Nephron (organoid): ENCODE measurements around the gene SLC24A4.

ENCODE experiments used
- H3K27ac Mint-ChIP-seq, 3 experiments: 2 replicates each; pipeline ENCODE4 v1.8.0; 2020; ENCODE audit warnings: mixed read lengths in 3 of 3, mild to moderate bottlenecking in 2 of 3, moderate library complexity in 1 of 3
- H3K27me3 Mint-ChIP-seq: 2 replicates; pipeline ENCODE4 v1.8.0; 2021; ENCODE audit warnings: low read depth, mild to moderate bottlenecking, moderate library complexity, mixed read lengths
- H3K36me3 Mint-ChIP-seq: 2 replicates; pipeline ENCODE4 v1.8.0; 2020; ENCODE audit warnings: low read depth, mixed read lengths
- H3K4me1 Mint-ChIP-seq: 2 replicates; pipeline ENCODE4 v1.8.0; 2020; ENCODE audit warnings: mixed read lengths
- H3K4me3 Mint-ChIP-seq, 3 experiments: 2 replicates each; pipeline ENCODE4 v1.8.0; 2020; ENCODE audit warnings: mild to moderate bottlenecking in 3 of 3, mixed read lengths in 3 of 3, moderate library complexity in 2 of 3
- H3K9me3 Mint-ChIP-seq: 2 replicates; pipeline ENCODE4 v1.8.0; 2020; ENCODE audit warnings: mixed read lengths
- CTCF ChIP-seq, 3 experiments: fragments of 200-600 bp; sonication (generic); IDR thresholded peaks; one replicate each; pipeline ENCODE4 v1.5.0; 2021; ENCODE audit warnings: antibody characterized with exemption in 3 of 3; ENCODE audit not compliant: unreplicated experiment in 3 of 3

The SLC24A4 gene

GRCh38 chr14:92392711-92393110, 69.7 kb downstream of the SLC24A4 start:
- no peak for TF ChIP-seq CTCF (IDR thresholded peaks at IDR 0.05; ENCODE audit: unreplicated experiment in 3 of 3)
- H3K9me3 Mint-ChIP-seq = no peaks in the 10 kb centered on the region
- peaks cover 4% of the 10 kb centered on the region for H3K4me1 Mint-ChIP-seq
- no peaks in the 10 kb centered on the region for H3K36me3 Mint-ChIP-seq
- no peak overlapping the region for H3K27ac Mint-ChIP-seq
- peaks cover 17% of the 10 kb centered on the region for H3K27me3 Mint-ChIP-seq
- no peak overlapping the region for H3K4me3 Mint-ChIP-seq

GRCh38 chr14:92397150-92397952, 74.4 kb downstream of the SLC24A4 start:
- Mint-ChIP-seq H3K4me3 (no peak overlapping the region), H3K4me1 (peaks cover 4% of the 10 kb centered on the region), H3K9me3 (peaks cover 2% of the 10 kb centered on the region), H3K36me3 (no peaks in the 10 kb centered on the region), H3K27ac (no peak overlapping the region), H3K27me3 (peaks cover 20% of the 10 kb centered on the region)
- no peak for TF ChIP-seq CTCF (IDR thresholded peaks at IDR 0.05; ENCODE audit: unreplicated experiment in 3 of 3)

- H3K9me3 Mint-ChIP-seq = peaks cover 3% of the 10 kb centered on the region
- peaks cover 20% of the 10 kb centered on the region for H3K27me3 Mint-ChIP-seq
- H3K4me3 Mint-ChIP-seq = no peak overlapping the region
- H3K36me3 Mint-ChIP-seq = no peaks in the 10 kb centered on the region
- peaks cover 4% of the 10 kb centered on the region for H3K4me1 Mint-ChIP-seq
- no peak overlapping the region for H3K27ac Mint-ChIP-seq
- no peak for TF ChIP-seq CTCF (IDR thresholded peaks at IDR 0.05; ENCODE audit: unreplicated experiment in 3 of 3)
Measured at GRCh38 chr14:92397953-92398564, 75.1 kb downstream of the SLC24A4 start.

- Mint-ChIP-seq H3K36me3 (no peaks in the 10 kb centered on the region), H3K9me3 (peaks cover 3% of the 10 kb centered on the region), H3K27ac (no peak overlapping the region), H3K27me3 (peaks cover 20% of the 10 kb centered on the region), H3K4me3 (no peak overlapping the region), H3K4me1 (peaks cover 4% of the 10 kb centered on the region)
- no peak for TF ChIP-seq CTCF (IDR thresholded peaks at IDR 0.05; ENCODE audit: unreplicated experiment in 3 of 3)
Measured at GRCh38 chr14:92398888-92399636, 76.1 kb downstream of the SLC24A4 start.

GRCh38 chr14:92400579-92401444, 77.8 kb downstream of the SLC24A4 start:
- Mint-ChIP-seq H3K4me3 (no peak overlapping the region), H3K27me3 (peaks cover 15% of the 10 kb centered on the region), H3K9me3 (peaks cover 8% of the 10 kb centered on the region), H3K4me1 (peaks cover 8% of the 10 kb centered on the region), H3K36me3 (no peaks in the 10 kb centered on the region), H3K27ac (no peak overlapping the region)
- TF ChIP-seq CTCF (IDR thresholded peaks at IDR 0.05; ENCODE audit: unreplicated experiment in 3 of 3) = no peak
